GM12873 (cell line): ENCODE data around the gene HAUS6.
A peak's percentile ranks its signal among the peaks of the same experiment; 100 is the strongest.

ENCODE experiments used
- TF ChIP-seq, protein P1 (sequence below): IDR thresholded peaks from 2 replicates; pipeline ENCODE4 v1.5.1; 2012; ENCODE audit warnings: low read depth, mild to moderate bottlenecking, moderate library complexity, low read length, control low read depth; ENCODE audit not compliant: insufficient read depth; ENCODE audit errors: missing control alignments

Gene HAUS6

DNA sequence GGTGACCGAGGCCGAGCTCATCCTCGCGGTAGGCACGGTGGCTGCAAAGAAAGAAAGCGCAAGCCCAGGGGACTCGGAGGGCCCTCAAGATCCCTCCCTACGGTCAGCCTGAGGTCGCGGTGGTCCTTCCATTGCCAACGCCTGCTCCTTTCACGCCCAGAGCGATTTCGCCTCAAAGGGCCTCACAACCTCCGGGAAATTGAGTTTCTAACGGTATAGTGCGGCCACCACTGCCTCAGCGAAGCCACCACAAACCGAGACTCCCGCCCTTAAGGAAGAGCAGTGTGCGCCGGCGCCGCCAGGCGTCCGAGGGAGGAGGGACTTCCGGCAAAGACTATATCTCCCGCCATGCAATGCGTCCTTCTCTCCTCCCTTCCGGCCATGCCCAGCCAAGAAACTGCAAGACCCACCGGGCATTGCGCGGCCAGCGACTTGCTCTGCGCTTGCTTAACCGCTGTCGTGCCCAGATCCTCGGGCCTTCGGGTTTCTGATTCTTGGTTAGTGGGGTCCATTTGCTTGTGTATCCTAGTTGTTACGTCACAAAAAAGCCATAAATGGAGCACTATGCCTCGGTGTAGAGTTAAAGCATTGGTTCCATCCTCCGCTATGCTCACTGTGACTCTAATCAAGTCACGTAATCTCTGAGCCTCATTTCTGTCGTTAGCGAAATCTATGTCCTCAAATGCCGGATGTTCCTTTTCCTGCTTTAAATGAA lies at the start of gene HAUS6:
HAUS6 (minus strand) TSS at position 274 of the 715 bp plus-strand sequence; CDS start at position 21, 253 bp downstream.
- TF ChIP-seq, protein P1, sequence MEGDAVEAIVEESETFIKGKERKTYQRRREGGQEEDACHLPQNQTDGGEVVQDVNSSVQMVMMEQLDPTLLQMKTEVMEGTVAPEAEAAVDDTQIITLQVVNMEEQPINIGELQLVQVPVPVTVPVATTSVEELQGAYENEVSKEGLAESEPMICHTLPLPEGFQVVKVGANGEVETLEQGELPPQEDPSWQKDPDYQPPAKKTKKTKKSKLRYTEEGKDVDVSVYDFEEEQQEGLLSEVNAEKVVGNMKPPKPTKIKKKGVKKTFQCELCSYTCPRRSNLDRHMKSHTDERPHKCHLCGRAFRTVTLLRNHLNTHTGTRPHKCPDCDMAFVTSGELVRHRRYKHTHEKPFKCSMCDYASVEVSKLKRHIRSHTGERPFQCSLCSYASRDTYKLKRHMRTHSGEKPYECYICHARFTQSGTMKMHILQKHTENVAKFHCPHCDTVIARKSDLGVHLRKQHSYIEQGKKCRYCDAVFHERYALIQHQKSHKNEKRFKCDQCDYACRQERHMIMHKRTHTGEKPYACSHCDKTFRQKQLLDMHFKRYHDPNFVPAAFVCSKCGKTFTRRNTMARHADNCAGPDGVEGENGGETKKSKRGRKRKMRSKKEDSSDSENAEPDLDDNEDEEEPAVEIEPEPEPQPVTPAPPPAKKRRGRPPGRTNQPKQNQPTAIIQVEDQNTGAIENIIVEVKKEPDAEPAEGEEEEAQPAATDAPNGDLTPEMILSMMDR, result peak; percentile 53

GRCh38 chr9:19151425-19152159 lies 48.9 kb upstream of the HAUS6 start:
- TF ChIP-seq, protein P1, result no peak

DNA sequence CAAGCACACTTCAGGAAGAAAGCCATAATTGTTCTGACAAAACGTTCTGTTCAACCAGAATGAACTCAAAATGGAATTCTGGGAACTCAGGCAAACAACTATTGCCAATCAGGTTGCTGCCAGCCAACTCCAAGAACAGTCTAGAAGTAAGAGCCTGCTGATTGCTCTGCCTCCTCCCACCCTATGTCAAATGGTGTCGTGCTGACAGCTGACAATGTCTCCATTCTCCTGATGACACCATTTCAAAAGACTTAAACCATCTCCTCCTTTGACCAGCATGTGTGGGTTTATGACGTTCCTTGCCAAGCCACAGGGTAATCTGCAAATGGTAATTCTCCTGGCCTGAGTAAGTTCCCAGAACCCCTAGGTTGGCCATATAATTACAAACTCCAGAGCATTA lies 46.5 kb upstream of the HAUS6 start:
- TF ChIP-seq, protein P1, result no peak

DNA sequence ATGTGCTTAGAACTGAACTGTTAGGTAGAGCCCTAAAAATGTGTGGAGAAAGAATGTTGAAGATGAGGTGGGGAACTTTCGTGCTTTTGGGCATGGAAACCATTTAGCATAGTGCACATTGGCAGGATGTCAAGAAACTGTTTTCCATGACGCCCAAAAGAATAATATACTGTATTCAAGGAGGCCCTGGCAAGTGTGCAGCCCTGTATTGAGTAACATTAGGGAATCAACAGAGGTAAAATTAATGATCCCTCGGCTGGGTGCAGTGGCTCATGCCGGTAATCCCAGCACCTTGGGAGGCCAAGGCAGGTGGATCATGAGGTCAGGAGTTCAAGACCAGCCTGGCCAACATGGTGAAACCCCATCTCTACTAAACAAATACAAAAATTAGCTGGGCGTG lies 45.5 kb upstream of the HAUS6 start:
- TF ChIP-seq, protein P1, result no peak

GRCh38 chr9:19146441-19147024 lies 43.8 kb upstream of the HAUS6 start:
- TF ChIP-seq, protein P1, result no peak

GRCh38 chr9:19145881-19146280 lies 43.2 kb upstream of the HAUS6 start:
- TF ChIP-seq, protein P1, result no peak

DNA sequence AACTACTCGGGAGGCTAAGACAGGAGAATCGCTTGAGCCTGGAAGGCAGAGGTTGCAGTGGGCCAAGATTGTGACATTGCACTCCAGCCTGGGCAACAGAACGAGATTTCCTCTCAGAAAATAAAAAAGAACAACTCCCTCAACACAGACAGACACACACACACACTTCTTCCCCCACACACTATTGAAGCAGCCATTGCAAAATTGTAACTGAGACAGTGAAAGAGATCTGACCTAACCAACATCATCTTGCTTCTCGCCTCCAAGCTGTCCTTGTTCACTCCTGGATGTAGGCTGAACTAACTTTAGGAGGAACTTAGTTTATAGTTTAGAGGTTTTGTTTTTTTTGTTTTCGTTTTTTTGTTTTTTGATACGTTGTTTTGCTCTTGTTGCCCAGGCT lies 37.6 kb upstream of the HAUS6 start:
- TF ChIP-seq, protein P1, result no peak
